ENCODE data around the gene ERFL. TPM values are rescaled to one million over a fixed set of nuclear protein-coding genes. Genes with fewer than 3 reads are reported as not detected.

The ERFL gene
- polyA plus RNA-seq, 1 donor = 0.24 TPM

DNA sequence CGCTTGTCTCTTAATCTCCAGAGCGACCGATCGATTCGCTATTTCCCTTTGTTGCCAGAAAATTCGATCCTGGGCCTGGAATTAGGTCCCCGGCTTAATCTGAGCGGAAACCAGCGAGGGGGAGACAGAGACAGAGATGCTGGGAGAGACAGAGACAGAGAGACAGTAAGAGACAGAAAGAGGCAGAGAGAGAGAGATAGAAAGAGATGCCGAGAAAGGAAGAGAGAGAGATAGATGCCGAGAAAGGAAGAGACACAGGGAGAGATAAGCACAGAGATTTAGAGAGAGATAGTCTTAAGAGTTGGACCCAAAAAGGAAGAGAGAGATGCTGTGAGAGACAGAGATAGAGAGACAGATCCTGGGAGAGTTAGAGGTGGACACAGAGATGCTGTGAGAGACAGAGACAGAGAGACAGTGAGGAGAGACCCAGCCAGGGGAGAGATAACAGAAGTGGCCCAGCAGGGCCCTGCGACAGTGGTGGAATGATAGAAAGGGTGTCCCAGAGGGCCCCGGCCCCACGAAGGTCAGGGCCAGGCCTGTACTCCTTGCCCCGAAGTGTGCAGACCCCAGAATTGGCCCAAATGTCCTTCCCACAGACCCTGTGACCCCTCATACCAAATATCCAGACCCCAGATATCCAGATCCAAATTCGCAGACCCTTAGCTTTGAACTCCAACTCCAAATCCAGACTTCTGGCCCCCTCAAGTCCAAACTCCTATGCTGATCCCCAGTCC is 1.3 kb downstream of the ERFL start:
- peaks cover 9% of the 10 kb centered on the region for H3K4me1 ChIP-seq (ENCODE audit: control insufficient read depth, insufficient read depth, low read length)
- peaks cover 93% of the 10 kb centered on the region for H3K27me3 ChIP-seq (ENCODE audit: control insufficient read depth, insufficient read depth, low read length)
- no peaks in the 10 kb centered on the region for H3K9me3 ChIP-seq (ENCODE audit: control insufficient read depth, low read depth, low read length)
- WGBS (ENCODE audit: insufficient coverage, low lambda C conversion rate) = 54% methylated on average over 6 of the region's 16 CpGs
- H3K4me3 ChIP-seq (ENCODE audit: low read length) = no peak overlapping the region
- H3K27ac ChIP-seq (ENCODE audit: low read length) = no peak overlapping the region
- H3K36me3 ChIP-seq (ENCODE audit: control insufficient read depth, insufficient read depth, low read length) = no peaks in the 10 kb centered on the region
- no peak for DNase-seq

DNA sequence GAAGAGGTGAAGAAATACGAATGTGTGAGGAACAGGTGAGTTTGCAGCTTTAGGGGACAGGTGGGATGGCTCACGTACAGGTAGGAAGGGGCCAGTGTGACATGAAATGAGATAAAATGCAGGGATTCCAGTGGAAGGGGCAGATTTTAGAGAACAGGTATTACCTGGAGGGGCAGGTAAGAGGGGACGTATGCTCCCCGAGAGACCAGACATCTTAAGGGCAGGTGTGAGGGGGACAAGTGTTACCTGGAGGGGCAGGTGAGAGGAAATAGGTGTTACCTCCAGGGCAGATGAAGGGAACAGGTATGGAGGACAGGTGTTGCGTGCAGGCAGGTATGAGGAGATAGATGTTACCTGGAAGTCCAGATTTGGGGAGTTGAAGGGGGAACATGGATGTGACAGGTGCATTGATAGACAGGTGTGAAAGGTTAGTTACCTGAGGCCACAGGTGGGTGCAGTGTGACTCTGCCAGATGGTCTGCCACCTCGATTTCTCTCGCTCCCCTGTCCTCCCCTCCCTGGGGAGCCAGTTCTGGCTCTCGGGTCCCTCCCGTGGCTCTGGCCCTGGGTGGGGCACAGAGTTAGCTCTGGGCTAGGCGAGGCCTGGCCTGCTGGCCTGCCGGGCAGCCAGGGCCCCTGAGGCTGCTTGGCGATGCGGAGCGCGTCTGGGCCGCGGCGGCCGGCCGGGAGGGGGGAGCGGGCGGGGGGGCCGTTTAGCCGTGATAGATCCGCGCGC is 2.1 kb downstream of the ERFL start:
- DNase-seq = no peak
- Histone ChIP-seq H3K4me3 (ENCODE audit: low read length) (no peak overlapping the region), H3K27ac (ENCODE audit: low read length) (no peak overlapping the region), H3K9me3 (ENCODE audit: control insufficient read depth, low read depth, low read length) (no peaks in the 10 kb centered on the region), H3K27me3 (ENCODE audit: control insufficient read depth, insufficient read depth, low read length) (peaks cover 93% of the 10 kb centered on the region), H3K36me3 (ENCODE audit: control insufficient read depth, insufficient read depth, low read length) (no peaks in the 10 kb centered on the region), H3K4me1 (ENCODE audit: control insufficient read depth, insufficient read depth, low read length) (peaks cover 9% of the 10 kb centered on the region)
- WGBS (ENCODE audit: insufficient coverage, low lambda C conversion rate) = 49% methylated on average over 2 of the region's 27 CpGs

DNA sequence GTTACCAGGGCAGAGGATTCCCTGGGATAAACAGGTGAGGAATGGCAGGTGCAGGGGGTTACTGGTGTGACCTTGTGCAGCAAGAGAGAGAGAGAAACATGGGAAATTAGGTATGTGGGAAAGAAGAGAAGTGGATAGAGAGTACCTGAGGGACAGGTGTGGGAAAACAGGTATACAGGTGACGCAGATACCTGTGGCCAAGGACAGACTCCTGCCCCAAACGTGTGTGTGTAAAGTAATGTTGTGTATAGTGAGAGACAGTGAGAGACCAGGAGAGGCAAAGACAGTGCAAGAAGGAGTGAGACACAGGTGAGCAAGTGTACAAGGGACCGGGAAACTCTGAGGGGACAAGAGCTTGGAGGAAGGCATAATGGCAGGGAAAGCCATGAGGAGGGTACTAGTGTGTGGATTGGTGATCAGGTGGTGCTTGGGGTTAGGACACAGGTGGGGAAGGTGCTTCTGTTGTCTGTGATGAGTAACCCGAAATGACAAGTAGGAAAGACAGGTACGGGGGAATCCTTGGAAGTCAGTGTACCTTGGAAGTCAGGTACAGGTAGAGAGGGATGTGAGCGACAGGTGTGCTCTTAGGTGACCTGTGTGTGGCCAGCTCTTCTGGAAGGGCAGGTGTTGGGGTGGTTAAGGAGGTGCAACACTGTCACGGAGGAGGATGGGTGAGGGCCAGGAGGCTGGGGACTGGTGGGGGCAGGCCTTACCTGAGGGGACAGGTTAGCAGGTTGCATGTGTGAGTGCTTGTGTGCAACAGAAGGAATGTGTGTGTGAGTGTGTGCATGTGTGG is 2.8 kb downstream of the ERFL start:
- WGBS (ENCODE audit: insufficient coverage, low lambda C conversion rate) = 58% methylated on average over 4 of the region's 7 CpGs
- H3K4me1 ChIP-seq (ENCODE audit: control insufficient read depth, insufficient read depth, low read length) = peaks cover 9% of the 10 kb centered on the region
- H3K4me3 ChIP-seq (ENCODE audit: low read length) = no peak overlapping the region
- H3K9me3 ChIP-seq (ENCODE audit: control insufficient read depth, low read depth, low read length) = no peaks in the 10 kb centered on the region
- H3K36me3 ChIP-seq (ENCODE audit: control insufficient read depth, insufficient read depth, low read length) = no peaks in the 10 kb centered on the region
- no peak for DNase-seq
- H3K27me3 ChIP-seq (ENCODE audit: control insufficient read depth, insufficient read depth, low read length) = peaks cover 93% of the 10 kb centered on the region
- H3K27ac ChIP-seq (ENCODE audit: low read length) = no peak overlapping the region

DNA sequence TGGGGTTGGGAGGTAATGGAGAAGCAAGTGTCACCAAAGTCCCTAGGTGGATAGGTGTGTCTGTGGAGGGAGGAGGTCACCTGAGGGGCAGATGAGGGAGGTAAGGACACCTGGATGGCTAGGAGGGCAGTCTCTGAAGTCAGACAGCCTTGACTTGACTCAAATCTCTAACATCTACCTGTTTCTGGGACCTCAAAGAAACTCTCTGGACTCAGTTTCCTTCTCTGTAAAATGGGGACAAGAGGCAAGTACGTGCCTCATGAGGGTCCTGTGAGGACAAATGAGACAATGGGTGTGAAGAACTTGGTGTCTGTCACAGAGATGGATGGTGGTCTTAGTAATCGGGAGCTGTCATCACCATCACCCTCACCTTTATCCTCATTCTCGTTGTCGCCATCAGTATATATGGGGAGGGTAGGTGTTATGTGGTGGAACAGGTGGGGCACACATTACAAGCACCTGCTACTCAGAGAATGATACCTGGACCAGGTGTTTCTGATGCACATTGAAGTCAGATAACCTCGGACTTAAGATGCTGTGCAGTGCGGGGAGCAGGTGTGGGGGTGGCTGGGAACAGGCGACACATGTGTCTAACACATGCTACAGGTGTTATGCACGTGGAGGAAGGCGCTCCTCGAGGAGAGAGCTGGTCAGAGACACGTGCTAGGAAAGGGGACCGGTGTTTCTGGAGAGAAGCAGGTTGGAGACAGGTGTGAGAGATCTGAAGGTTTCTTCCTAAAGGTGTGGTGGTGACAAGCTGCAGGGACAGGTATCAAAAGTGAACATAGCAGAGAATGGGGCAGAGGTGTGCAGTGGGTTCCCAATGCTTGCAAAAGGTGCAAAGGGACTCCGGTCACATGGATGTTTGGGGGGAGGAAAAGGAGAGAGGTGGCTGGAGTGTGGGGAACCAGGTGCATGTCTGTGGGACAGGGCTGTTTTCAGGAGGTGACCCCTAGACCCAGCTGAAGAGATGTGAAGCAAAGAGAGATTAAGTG is 3.8 kb downstream of the ERFL start:
- Histone ChIP-seq H3K4me1 (ENCODE audit: control insufficient read depth, insufficient read depth, low read length) (peaks cover 9% of the 10 kb centered on the region), H3K4me3 (ENCODE audit: low read length) (no peak overlapping the region), H3K27me3 (ENCODE audit: control insufficient read depth, insufficient read depth, low read length) (peaks cover 93% of the 10 kb centered on the region), H3K9me3 (ENCODE audit: control insufficient read depth, low read depth, low read length) (no peaks in the 10 kb centered on the region), H3K27ac (ENCODE audit: low read length) (no peak overlapping the region), H3K36me3 (ENCODE audit: control insufficient read depth, insufficient read depth, low read length) (no peaks in the 10 kb centered on the region)
- DNase-seq = no peak
- 67% methylated on average over 1 of the region's 13 CpGs for WGBS (ENCODE audit: insufficient coverage, low lambda C conversion rate)

DNA sequence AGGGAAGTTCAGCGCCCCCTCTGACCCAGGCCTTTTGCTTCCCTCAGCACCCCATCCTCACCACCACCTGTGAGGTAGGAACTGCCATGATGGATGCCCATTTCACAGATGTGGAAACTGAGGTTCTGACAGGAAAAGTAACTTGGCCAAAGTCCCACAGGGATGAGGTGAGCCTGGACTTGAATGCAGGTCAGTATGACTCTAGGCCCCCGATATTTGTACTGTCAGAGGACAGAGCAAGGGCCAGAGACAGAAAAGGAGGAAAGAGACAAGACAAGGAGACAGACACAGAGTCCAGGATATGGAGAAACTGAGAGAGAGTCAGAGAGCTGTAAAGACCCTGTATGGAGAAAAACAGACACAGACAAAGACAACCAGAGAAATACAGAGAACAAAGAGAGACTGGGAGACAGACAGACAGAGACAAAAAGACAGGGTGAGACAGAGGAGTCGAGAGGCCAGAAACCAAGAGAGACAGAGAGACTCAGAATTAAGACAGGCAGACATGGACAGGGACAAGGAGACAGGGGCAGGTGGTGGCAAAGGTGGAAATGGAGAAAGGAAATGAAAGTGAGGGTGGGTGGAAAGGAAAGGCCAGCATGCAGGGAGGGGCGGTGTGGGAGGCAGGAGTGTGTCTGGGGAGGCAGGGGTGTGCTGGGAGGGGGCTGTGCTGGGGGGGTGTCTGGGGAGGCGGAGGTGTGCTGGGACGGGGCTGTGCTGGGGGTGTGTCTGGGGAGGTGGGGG is 5.0 kb downstream of the ERFL start:
- Histone ChIP-seq H3K27me3 (ENCODE audit: control insufficient read depth, insufficient read depth, low read length) (peaks cover 95% of the 10 kb centered on the region), H3K27ac (ENCODE audit: low read length) (no peak overlapping the region)
- no CpG with 5 or more reads among the region's 6 CpGs for WGBS (ENCODE audit: insufficient coverage, low lambda C conversion rate)

DNA sequence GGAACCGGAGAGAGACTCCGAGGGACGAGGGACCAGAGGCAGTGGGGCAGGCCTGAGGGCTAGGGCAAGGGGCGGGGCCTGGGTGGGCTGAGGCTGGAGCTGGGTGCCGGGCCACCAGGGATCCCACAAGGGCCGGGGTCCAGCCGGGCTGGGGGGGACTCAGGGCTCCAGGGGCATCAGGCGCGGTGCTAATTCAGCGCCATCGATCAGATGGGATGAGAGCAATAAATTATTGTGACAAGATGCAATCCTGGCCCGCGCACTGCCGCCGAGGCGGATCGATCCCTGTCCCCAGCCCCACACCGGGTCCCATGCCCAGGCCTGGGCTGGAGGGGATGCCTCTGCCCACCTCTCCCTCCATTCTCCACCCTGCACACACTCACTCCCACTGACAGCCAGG is 5.7 kb downstream of the ERFL start:
- H3K27ac ChIP-seq (ENCODE audit: low read length) = no peak overlapping the region
- no peak overlapping the region for H3K4me3 ChIP-seq (ENCODE audit: low read length)
- WGBS (ENCODE audit: insufficient coverage, low lambda C conversion rate) = no CpG with 5 or more reads among the region's 18 CpGs
- H3K9me3 ChIP-seq (ENCODE audit: control insufficient read depth, low read depth, low read length) = peaks cover 10% of the 10 kb centered on the region
- no peaks in the 10 kb centered on the region for H3K36me3 ChIP-seq (ENCODE audit: control insufficient read depth, insufficient read depth, low read length)
- H3K27me3 ChIP-seq (ENCODE audit: control insufficient read depth, insufficient read depth, low read length) = peaks cover 95% of the 10 kb centered on the region
- H3K4me1 ChIP-seq (ENCODE audit: control insufficient read depth, insufficient read depth, low read length) = no peaks in the 10 kb centered on the region
- DNase-seq = no peak

More for the DNA sequence above, 5.0 kb downstream of the ERFL start:
- H3K9me3 ChIP-seq (ENCODE audit: control insufficient read depth, low read depth, low read length) = peaks cover 8% of the 10 kb centered on the region
- no peak for DNase-seq
- no peak overlapping the region for H3K4me3 ChIP-seq (ENCODE audit: low read length)
- H3K36me3 ChIP-seq (ENCODE audit: control insufficient read depth, insufficient read depth, low read length) = no peaks in the 10 kb centered on the region
- H3K4me1 ChIP-seq (ENCODE audit: control insufficient read depth, insufficient read depth, low read length) = peaks cover 2% of the 10 kb centered on the region

DNA sequence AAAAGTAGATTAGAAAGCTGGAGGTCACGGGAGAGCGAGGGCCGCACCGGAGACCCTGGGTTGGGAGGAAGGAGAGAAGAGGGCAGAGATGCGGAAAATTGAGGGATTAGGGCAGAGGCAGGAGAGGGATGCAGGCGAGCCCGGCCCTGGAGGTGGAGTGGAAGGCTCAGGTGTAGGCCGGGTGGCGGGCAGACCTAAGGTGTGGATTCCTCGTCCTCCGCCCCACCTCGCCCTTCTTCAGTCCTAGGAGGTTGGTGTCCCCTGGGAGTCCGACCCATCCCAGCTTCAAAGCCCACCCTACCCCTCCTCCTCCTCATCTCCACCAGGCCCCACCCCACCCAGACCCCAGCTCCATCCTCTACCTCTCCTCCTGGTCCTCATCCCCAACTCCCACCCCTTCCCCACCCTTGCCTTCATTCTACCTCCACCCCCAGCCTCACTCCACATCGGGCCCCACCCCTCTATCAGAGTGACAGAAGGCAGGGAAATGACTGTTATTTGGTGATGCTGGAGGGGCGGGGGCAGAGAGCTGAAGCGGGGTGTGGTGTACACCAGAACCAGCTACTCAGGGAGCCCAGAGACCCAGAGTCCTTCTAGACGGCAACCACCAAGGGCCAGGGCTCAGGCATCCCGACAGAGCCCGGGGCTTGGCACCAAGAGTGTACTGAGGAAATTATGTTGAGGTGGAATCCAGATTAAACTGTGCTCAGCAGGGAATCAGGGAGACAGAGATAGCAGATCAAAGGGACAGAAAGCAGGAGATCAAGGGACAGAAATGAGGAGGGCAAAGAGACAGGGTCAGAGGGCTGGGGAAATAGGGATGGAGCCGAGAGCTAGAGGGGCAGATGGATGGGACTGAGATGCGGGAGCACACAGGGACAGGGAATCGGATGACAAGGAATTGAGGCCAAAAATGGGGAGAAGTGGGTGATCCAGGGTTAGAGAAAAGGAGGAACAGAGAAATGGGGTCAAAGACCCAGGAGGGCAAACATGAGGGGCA is 6.4 kb downstream of the ERFL start:
- Histone ChIP-seq H3K27ac (ENCODE audit: low read length) (no peak overlapping the region), H3K36me3 (ENCODE audit: control insufficient read depth, insufficient read depth, low read length) (no peaks in the 10 kb centered on the region), H3K9me3 (ENCODE audit: control insufficient read depth, low read depth, low read length) (peaks cover 10% of the 10 kb centered on the region), H3K4me1 (ENCODE audit: control insufficient read depth, insufficient read depth, low read length) (no peaks in the 10 kb centered on the region), H3K27me3 (ENCODE audit: control insufficient read depth, insufficient read depth, low read length) (peaks cover 95% of the 10 kb centered on the region), H3K4me3 (ENCODE audit: low read length) (no peak overlapping the region)
- DNase-seq = no peak
- WGBS (ENCODE audit: insufficient coverage, low lambda C conversion rate) = 0% methylated on average over 1 of the region's 22 CpGs

DNA sequence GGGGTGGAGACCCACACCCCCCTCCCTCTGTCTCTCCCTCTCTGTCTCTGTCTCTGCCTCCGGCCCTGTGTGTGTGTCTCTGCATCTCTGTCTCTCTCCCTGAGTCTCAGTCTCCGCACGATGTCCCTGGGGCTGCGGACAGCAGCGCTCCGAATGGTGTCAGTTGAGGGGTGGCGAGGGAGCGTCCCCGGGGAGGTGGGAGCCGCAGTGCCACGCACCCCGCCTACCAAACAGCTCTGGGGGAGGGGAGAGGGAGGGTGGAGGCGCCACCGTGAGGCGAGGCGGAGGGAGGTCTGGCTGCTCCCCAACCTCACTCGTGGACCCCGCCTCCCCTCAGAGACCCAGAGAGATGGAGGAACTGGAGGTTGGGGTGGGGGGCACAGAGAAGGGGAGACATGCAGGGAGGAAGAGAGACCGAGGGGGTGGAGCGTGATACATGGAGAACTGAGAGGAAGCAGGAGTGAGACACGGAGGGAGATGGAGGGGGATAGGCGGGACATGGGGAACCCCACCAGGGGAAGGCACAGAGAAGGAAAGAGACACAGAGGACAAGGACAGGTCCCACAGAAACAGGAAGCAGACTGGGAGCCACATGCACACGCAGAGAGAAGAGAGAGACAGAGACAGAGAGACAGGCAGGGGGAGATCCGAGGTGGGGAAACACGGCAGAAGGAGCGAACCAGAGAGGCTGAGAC is 7.2 kb downstream of the ERFL start:
- Histone ChIP-seq H3K27me3 (ENCODE audit: control insufficient read depth, insufficient read depth, low read length) (peaks cover 95% of the 10 kb centered on the region), H3K27ac (ENCODE audit: low read length) (no peak overlapping the region), H3K4me3 (ENCODE audit: low read length) (no peak overlapping the region), H3K9me3 (ENCODE audit: control insufficient read depth, low read depth, low read length) (peaks cover 10% of the 10 kb centered on the region), H3K36me3 (ENCODE audit: control insufficient read depth, insufficient read depth, low read length) (no peaks in the 10 kb centered on the region), H3K4me1 (ENCODE audit: control insufficient read depth, insufficient read depth, low read length) (no peaks in the 10 kb centered on the region)
- DNase-seq = no peak
- WGBS (ENCODE audit: insufficient coverage, low lambda C conversion rate) = 3% methylated on average over 5 of the region's 26 CpGs

All from large intestine (tissue), 3 donors.